OCI-LY3 (cell line): Measurements from ENCODE around the gene AGR3.

Source experiments
- H2AFZ ChIP-seq: fragments of 200-600, 300-600 bp; shearing (Covaris generic); 2 replicates; pipeline ENCODE4 v1.6.0; 2014; ENCODE audit warnings: antibody characterized with exemption, low read depth, low read length
- H3K27ac ChIP-seq: fragments of 200-600, 300-600 bp; sonication (generic); 2 replicates; pipeline ENCODE4 v1.5.1; 2014; ENCODE audit warnings: mild to moderate bottlenecking, low read length, moderate library complexity, mixed read lengths
- H3K27me3 ChIP-seq: fragments of 200-600, 300-600 bp; sonication (generic); 2 replicates; pipeline ENCODE4 v1.6.1; 2014; ENCODE audit warnings: low read depth, low read length, mixed read lengths
- H3K36me3 ChIP-seq: fragments of 200-600, 300-600 bp; sonication (generic); replicated peaks from 2 replicates; pipeline ENCODE3; 2014; ENCODE audit warnings: low read depth, low read length, mixed read lengths
- H3K4me1 ChIP-seq: fragments of 300-600, 200-600 bp; sonication (generic); 2 replicates; pipeline ENCODE4 v1.6.1; 2014; ENCODE audit warnings: low read length, mixed read lengths
- H3K4me2 ChIP-seq: fragments of 200-600, 300-600 bp; sonication (generic); 2 replicates; pipeline ENCODE4 v1.6.1; 2014; ENCODE audit warnings: low read length, mixed read lengths
- H3K4me3 ChIP-seq: fragments of 300-600, 200-600 bp; sonication (generic); 2 replicates; pipeline ENCODE4 v1.5.1; 2014; ENCODE audit warnings: antibody characterized with exemption, mild to moderate bottlenecking, low read length, moderate library complexity
- H3K79me2 ChIP-seq: fragments of 300-600, 200-600 bp; shearing (Covaris generic); 2 replicates; pipeline ENCODE4 v1.6.1; 2014; ENCODE audit warnings: mild to moderate bottlenecking, low read length, mixed read lengths
- H3K9ac ChIP-seq: fragments of 300-600, 200-600 bp; shearing (Covaris generic); 2 replicates; pipeline ENCODE4 v1.6.0; 2014; ENCODE audit warnings: mild to moderate bottlenecking, low read length, moderate library complexity
- H3K9me3 ChIP-seq: fragments of 200-600, 300-600 bp; shearing (Covaris generic); 2 replicates; pipeline ENCODE4 v1.6.1; 2014; ENCODE audit warnings: low read length, mixed read lengths; ENCODE audit not compliant: insufficient read depth
- H4K20me1 ChIP-seq: fragments of 200-600, 300-600 bp; sonication (generic); 2 replicates; pipeline ENCODE4 v1.6.1; 2016; ENCODE audit warnings: low read length, mixed read lengths; ENCODE audit not compliant: insufficient read depth
- CTCF ChIP-seq: fragments of 200-600, 300-600 bp; sonication (generic); IDR thresholded peaks from 2 replicates; pipeline ENCODE4 v1.5.1; 2014; ENCODE audit warnings: antibody characterized with exemption, low read length, low read depth
- EZH2phosphoT487 ChIP-seq: fragments of 200-600 bp; shearing (Covaris generic); IDR thresholded peaks from 2 replicates; pipeline ENCODE4 v1.6.1; 2018; ENCODE audit warnings: antibody characterized with exemption, mixed run types, low read depth

The AGR3 gene

GRCh38 chr7:16839646-16840045 is 42.1 kb downstream of the AGR3 start:
- Histone ChIP-seq H4K20me1 (no peaks in the 10 kb centered on the region), H3K9ac (no peak overlapping the region), H3K4me2 (no peak overlapping the region), H3K79me2 (no peaks in the 10 kb centered on the region), H3K4me1 (no peaks in the 10 kb centered on the region), H3K27ac (no peak overlapping the region), H3K27me3 (no peaks in the 10 kb centered on the region), H3K4me3 (no peak overlapping the region), H3K9me3 (no peaks in the 10 kb centered on the region), H2AFZ (no peak overlapping the region), H3K36me3 (no peaks in the 10 kb centered on the region)
- TF ChIP-seq CTCF (no peak), EZH2phosphoT487 (no peak)

GRCh38 chr7:16838891-16839290 is 42.9 kb downstream of the AGR3 start:
- no peaks in the 10 kb centered on the region for H4K20me1 ChIP-seq
- no peak overlapping the region for H3K4me2 ChIP-seq
- TF ChIP-seq CTCF = no peak
- no peak overlapping the region for H3K9ac ChIP-seq
- H3K79me2 ChIP-seq = no peaks in the 10 kb centered on the region
- no peaks in the 10 kb centered on the region for H3K9me3 ChIP-seq
- H3K27ac ChIP-seq = no peak overlapping the region
- no peaks in the 10 kb centered on the region for H3K36me3 ChIP-seq
- no peaks in the 10 kb centered on the region for H3K27me3 ChIP-seq
- no peaks in the 10 kb centered on the region for H3K4me1 ChIP-seq
- H2AFZ ChIP-seq = no peak overlapping the region
- H3K4me3 ChIP-seq = no peak overlapping the region

- TF ChIP-seq CTCF (no peak), EZH2phosphoT487 (no peak)
- Histone ChIP-seq H3K9me3 (no peaks in the 10 kb centered on the region), H4K20me1 (no peaks in the 10 kb centered on the region), H2AFZ (no peak overlapping the region), H3K4me3 (no peak overlapping the region), H3K9ac (no peak overlapping the region), H3K79me2 (no peaks in the 10 kb centered on the region), H3K27me3 (no peaks in the 10 kb centered on the region), H3K4me2 (no peak overlapping the region), H3K27ac (no peak overlapping the region), H3K36me3 (no peaks in the 10 kb centered on the region), H3K4me1 (no peaks in the 10 kb centered on the region)
These were observed 43.4 kb downstream of the AGR3 start for GRCh38 chr7:16838386-16838785.

GRCh38 chr7:16836481-16836880 is 45.3 kb downstream of the AGR3 start:
- no peak for TF ChIP-seq EZH2phosphoT487
- no peak for TF ChIP-seq CTCF
- no peak overlapping the region for H3K27ac ChIP-seq

More at GRCh38 chr7:16836481-16836880, 45.3 kb downstream of the AGR3 start:
- H3K27me3 ChIP-seq = no peaks in the 10 kb centered on the region
- H3K4me2 ChIP-seq = no peak overlapping the region
- H3K36me3 ChIP-seq = no peaks in the 10 kb centered on the region
- no peaks in the 10 kb centered on the region for H3K9me3 ChIP-seq
- no peaks in the 10 kb centered on the region for H3K79me2 ChIP-seq
- no peak overlapping the region for H3K9ac ChIP-seq
- no peaks in the 10 kb centered on the region for H4K20me1 ChIP-seq
- no peak overlapping the region for H2AFZ ChIP-seq
- H3K4me3 ChIP-seq = no peak overlapping the region
- no peaks in the 10 kb centered on the region for H3K4me1 ChIP-seq
